ENCODE measurements around the gene KCND2. TPM values are rescaled to one million over a fixed set of nuclear protein-coding genes. Genes with fewer than 3 reads are reported as not detected.
A peak's percentile ranks its signal among the peaks of the same experiment; 100 is the strongest.

KCND2 gene
- total and polyA plus RNA-seq, 2 experiments from 2014 or later = 0.45 to 2.2 TPM

DNA sequence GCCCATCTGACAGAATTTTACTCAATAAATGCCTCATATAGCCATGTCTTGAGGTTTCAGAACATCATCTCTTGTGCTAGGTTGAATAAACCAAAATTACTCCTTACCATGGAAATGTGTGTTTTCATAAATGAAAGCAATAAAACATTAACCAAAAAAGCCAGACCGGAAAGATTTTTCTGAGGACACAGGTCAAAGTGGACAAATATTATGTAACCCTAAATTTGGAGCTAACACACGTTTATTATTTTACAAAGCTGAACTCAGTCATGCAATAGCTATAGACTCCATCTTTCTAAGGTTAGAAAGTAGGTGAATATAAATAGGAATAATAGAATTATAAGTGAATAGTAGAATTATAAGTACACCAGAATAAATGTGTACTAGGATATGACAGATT is 315.9 kb downstream of the KCND2 start:
- H3K9me3 ChIP-seq (ENCODE audit: low read depth) = no peaks in the 10 kb centered on the region
- H3K4me1 ChIP-seq (ENCODE audit: low read depth) = no peaks in the 10 kb centered on the region
- no peak for DNase-seq (ENCODE audit: low read depth in 1 of 2, low spot score in 1 of 2)
- H3K27ac ChIP-seq = no peak overlapping the region
- H3K4me3 ChIP-seq = no peak overlapping the region
- H3K27me3 ChIP-seq = no peaks in the 10 kb centered on the region
- no peaks in the 10 kb centered on the region for H3K36me3 ChIP-seq
- TF ChIP-seq, protein P1, sequence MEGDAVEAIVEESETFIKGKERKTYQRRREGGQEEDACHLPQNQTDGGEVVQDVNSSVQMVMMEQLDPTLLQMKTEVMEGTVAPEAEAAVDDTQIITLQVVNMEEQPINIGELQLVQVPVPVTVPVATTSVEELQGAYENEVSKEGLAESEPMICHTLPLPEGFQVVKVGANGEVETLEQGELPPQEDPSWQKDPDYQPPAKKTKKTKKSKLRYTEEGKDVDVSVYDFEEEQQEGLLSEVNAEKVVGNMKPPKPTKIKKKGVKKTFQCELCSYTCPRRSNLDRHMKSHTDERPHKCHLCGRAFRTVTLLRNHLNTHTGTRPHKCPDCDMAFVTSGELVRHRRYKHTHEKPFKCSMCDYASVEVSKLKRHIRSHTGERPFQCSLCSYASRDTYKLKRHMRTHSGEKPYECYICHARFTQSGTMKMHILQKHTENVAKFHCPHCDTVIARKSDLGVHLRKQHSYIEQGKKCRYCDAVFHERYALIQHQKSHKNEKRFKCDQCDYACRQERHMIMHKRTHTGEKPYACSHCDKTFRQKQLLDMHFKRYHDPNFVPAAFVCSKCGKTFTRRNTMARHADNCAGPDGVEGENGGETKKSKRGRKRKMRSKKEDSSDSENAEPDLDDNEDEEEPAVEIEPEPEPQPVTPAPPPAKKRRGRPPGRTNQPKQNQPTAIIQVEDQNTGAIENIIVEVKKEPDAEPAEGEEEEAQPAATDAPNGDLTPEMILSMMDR (IDR thresholded peaks at IDR 0.05; ENCODE audit: low read depth, low read length) = no peak

DNA sequence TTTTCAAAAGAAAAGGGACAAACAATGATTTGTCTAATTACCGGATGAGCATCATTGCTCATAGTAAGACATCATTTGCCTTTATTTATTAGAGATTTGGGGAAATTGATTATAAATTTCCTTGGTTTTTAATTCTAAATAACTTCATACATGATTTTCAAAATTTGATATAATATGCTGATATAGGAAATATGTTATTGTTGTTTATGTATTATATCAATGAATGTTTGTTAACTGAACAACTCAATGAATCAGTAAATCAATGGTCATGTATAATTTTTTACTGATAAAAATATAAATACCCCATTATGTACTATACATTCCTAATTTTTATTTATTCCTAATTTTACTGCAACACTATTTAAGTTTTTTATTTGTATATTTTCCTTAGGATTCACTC is 327.6 kb downstream of the KCND2 start:
- Histone ChIP-seq H3K27me3 (no peaks in the 10 kb centered on the region), H3K4me3 (no peak overlapping the region), H3K36me3 (no peaks in the 10 kb centered on the region), H3K27ac (no peak overlapping the region), H3K9me3 (ENCODE audit: low read depth) (no peaks in the 10 kb centered on the region), H3K4me1 (ENCODE audit: low read depth) (no peaks in the 10 kb centered on the region)
- no peak for DNase-seq (ENCODE audit: low read depth in 1 of 2, low spot score in 1 of 2)
- TF ChIP-seq, protein P1 (IDR thresholded peaks at IDR 0.05; ENCODE audit: low read depth, low read length) = no peak

DNA sequence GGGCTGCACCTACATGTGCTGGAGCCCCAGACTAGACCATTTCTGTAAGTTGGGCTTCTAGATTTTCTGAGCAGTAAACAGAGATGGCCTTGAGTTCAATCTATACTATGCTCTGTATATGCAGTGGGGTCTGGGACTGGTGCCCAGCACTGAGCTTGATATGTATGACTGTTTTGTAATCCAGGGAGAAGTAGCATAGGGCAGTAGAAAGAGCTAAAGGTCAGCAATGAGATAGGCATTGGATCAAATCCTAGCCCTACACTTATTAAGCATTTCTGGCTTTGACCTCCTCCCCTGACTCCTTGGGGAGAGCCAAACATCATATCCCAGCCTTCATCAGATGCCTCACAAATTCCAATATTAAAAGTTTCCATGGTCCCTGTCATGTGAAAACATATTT is 330.4 kb downstream of the KCND2 start:
- H3K27ac ChIP-seq = no peak overlapping the region
- no peaks in the 10 kb centered on the region for H3K36me3 ChIP-seq
- DNase-seq (ENCODE audit: low read depth in 1 of 2, low spot score in 1 of 2) = no peak
- no peak overlapping the region for H3K4me3 ChIP-seq
- H3K27me3 ChIP-seq = no peaks in the 10 kb centered on the region
- TF ChIP-seq, protein P1 (IDR thresholded peaks at IDR 0.05; ENCODE audit: low read depth, low read length) = no peak
- H3K4me1 ChIP-seq (ENCODE audit: low read depth) = no peaks in the 10 kb centered on the region
- H3K9me3 ChIP-seq (ENCODE audit: low read depth) = no peaks in the 10 kb centered on the region

DNA sequence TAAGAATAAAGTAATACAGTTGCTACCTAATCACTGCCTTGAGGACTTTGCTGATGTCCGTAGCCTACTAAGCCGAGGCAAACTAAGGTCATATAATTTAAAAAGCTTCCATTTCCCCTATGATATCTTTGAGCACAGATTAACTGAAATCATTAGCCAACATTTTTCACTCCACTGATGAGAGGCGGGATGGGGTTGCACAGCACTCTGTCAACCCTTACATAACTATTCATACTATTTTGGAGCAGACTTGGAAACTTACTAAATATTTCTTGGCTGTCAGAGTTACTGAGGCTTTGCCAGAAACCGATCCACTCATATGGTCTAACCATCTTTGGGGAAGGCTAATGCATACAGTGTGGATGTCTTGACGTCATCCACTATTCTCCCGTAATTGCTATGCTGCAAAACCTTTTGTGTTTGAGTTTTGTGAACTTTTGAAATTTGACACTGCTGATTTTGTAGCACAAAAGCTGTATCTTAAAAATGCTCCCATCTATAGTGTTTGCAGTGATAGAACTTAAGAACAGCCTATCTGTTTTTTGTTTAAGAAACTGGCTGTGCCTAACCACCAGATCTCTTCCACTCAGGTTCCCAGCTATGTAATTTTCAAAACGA is 336.3 kb downstream of the KCND2 start:
- Histone ChIP-seq H3K27ac (no peak overlapping the region), H3K36me3 (no peaks in the 10 kb centered on the region), H3K4me3 (no peak overlapping the region), H3K27me3 (no peaks in the 10 kb centered on the region), H3K4me1 (ENCODE audit: low read depth) (no peaks in the 10 kb centered on the region), H3K9me3 (ENCODE audit: low read depth) (no peaks in the 10 kb centered on the region)
- peak in 1 of 2 donors; percentile 30 for DNase-seq (ENCODE audit: low read depth in 1 of 2, low spot score in 1 of 2)
- TF ChIP-seq, protein P1 (IDR thresholded peaks at IDR 0.05; ENCODE audit: low read depth, low read length) = no peak

DNA sequence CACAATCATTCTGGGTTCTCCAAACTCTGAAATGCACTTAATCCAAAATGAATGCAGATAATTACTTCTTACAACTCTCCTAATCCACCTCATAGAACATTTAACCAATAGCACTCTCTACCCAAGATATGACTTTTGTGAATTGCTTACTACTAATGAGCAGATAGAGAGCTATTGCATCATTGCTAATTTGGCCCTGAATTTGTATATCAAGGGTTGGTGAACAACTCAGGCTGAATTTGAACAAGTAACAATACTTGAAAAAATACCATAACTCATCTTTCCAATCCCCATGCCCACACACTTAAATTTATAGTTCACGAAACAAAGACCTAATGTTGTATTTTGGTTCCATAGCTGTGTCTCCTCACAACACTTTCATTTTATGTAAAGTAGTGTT is 339.0 kb downstream of the KCND2 start:
- Histone ChIP-seq H3K27ac (no peak overlapping the region), H3K4me1 (ENCODE audit: low read depth) (no peaks in the 10 kb centered on the region), H3K4me3 (no peak overlapping the region), H3K9me3 (ENCODE audit: low read depth) (no peaks in the 10 kb centered on the region), H3K36me3 (no peaks in the 10 kb centered on the region), H3K27me3 (no peaks in the 10 kb centered on the region)
- TF ChIP-seq, protein P1 (IDR thresholded peaks at IDR 0.05; ENCODE audit: low read depth, low read length) = no peak
- DNase-seq (ENCODE audit: low read depth in 1 of 2, low spot score in 1 of 2) = no peak
